Hematopoietic multipotent progenitor cell treated with erythropoietin and hydrocortisone succinate and interleukin-3 and kit ligand, for 6 days (in vitro differentiated cells): ENCODE results near the gene KRTAP10-3.

Experiments used
- DNase-seq: peaks from one replicate; pipeline ENCODE4 v3.0.0-alpha.2; 2015

The KRTAP10-3 gene

DNA sequence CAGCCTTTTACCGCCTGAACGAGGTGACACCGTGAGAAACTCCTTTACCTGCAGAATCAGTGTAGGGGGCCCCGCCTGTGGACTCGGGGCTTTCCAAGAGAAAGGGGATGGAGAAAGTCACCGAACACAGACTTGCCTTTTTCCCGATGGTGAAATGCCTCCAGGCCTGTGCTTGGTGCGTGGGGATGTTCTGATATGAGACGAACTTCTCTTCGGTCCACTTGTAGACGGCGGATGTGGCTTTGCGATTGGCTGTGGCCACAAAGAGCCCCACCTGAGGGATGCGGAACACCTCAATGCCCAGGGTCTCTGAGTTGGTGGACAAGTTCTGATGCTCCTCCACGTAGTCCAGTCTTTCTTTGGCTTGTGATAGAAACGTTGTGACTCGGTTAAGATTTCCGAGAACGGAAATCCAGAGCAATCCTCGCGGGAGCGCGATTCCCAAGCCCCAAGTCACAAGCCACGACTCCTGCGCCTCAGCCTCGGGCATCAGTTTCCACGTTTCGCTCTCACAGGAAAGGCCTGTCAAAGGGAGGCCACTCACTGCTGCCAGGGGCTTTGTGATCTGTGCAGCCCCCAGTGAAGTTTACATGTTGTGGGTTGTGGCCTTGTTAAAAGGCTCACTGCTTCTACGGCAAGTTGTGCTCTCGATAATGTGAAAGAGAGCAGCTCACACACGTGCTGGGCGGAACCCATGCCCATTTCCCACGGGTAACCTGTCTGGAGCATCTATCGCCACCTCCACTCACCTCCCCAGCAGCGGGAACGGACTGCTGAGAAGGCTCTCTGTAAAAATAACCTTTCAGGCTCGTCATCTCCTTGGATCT, 31.2 kb downstream of the KRTAP10-3 start:
- DNase-seq, result no peak

- no peak for DNase-seq
These were observed 32.2 kb downstream of the KRTAP10-3 start for GRCh38 chr21:44526096-44526997.

DNA sequence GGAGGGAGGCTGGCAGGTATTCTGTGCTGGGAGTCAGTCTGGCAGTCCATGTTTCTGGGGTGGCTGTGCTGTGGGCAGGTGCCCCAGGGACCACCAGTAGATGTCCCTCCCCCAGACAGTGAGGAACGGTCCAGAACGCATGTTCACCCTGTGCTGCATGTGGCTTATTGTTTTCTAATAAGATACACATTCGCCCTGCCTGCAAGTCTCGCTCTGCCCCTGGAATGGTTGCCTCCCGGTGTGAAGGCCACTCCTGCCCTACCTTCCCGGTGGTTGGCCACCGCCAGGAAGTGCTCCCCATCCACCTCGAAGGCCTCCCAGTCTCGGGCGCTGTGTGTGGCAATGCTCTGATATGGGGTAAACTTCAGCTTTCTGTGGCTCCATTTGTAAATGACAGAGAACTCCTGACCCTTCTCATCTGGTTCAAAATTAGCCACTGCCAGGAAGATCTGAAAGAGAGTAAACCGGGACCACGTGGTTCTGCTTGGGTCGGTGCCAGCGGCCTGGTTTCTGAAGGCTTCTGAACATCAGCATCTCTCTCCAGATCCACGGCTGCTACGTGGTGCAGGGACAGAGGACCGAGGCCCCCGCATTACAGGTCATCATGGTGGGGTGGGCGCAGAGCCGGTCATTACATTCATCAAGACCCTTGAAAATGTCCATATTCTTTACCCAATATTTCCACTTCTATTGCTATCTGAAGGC, 33.1 kb downstream of the KRTAP10-3 start:
- no peak for DNase-seq

DNA sequence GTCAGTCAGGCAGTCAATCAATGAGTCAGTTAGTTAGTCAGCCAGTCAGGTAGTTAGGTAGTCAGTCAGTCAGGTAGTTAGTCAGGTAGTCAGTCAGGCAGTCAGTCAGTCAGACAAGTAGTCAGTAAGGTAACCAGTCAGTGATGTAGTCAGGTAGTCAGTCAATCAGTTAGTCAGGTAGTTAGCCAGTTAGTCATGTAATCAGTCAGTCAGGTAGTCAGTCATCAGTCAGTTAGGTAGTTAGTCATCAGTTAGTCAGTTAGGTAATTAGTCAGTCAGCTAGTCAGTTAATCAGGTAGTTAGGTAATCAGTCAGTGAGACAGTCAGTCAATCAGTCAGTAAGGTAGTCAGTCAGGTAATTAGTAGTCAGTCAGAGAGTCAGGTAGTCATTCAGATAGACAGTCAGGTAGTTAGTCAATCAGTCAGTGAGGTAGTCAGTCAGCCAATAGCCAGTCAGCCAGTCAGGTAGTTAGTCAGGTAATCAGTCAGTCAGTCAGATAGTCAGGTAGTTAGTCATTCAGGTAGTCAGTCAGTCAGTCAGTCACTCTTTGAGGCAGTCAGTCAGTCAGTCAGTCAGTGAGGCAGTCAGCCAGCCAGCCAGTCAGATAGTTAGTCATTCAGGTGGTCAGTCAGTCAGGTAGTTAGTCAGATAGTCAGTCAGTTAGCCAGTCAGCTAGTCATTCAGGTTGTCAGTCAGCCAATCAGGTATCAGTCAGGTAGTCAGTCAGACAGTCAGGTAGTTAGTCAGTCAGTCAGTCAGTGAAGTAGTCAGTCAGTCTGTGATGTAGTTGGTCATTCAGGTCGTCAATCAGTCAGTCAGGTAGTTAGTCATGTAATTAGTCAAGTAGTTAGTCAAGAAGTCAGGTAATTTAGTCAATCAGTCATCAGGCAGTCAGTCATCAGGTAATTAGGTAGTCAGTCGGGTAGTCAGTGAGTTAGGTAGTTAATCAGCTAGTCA, 33.9 kb downstream of the KRTAP10-3 start:
- no peak for DNase-seq

DNA sequence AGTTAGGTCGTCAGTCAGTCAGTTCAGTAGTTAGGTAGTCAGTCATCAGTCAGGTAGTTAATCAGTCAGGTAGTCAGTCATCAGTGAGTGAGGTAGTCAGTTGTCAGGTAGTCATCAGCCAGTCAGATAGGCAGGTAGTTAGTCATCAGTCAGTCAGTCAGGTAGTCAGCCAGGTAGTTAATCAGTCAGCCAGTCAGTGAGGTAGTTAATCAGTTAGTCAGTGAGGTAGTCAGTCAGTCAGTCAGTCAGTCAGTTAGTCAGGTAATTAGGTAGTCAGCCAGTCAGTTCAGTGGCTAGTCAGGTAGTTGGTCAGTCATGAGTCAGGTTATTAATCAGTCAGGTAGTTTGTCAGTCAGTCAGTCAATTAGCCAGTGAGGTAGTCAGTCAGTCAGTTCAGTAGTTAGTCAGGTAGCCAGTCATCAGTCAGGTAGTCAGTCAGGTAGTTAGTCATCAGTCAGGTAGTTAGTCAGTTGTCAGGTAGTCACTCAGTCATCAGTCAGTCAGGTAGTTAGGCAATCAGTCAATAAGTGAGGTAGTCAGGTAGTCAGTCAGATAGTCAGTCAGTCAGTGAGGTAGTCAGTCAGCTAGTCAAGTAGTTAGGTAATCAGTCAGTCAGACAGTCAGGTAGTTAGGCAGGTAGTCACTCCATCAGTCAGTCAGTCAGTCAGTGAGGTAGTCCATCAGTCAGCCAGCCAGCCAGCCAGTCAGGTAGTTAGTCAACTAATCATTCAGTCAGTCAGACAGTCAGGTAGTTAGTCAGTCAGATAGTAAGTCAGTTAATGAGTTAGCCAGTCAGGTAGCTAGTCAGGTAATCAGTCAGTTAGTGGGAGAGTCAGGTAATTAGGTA, 34.8 kb downstream of the KRTAP10-3 start:
- no peak for DNase-seq

DNA sequence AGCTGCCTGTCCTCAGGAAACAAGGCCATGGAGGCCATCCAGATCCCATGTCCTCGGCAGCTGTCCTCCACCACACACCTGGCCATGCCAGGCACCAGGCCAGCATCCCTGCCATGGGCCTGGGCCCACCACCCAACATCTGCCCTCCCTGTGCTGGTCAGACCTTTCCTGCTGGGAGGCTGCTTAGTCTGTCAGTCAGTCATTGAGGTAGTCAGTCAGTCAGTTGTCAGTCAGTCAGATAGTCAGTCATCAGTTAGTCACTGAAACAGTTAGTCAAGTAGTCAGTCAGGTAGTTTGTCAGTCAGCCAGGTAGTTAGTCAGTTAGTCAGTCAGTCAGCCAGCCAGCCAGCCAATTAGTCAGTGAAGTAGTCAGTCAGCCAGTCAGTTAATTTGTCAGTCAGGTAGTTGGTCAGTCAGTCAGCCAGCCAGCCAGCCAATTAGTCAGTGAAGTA, 35.8 kb downstream of the KRTAP10-3 start:
- no peak for DNase-seq

DNA sequence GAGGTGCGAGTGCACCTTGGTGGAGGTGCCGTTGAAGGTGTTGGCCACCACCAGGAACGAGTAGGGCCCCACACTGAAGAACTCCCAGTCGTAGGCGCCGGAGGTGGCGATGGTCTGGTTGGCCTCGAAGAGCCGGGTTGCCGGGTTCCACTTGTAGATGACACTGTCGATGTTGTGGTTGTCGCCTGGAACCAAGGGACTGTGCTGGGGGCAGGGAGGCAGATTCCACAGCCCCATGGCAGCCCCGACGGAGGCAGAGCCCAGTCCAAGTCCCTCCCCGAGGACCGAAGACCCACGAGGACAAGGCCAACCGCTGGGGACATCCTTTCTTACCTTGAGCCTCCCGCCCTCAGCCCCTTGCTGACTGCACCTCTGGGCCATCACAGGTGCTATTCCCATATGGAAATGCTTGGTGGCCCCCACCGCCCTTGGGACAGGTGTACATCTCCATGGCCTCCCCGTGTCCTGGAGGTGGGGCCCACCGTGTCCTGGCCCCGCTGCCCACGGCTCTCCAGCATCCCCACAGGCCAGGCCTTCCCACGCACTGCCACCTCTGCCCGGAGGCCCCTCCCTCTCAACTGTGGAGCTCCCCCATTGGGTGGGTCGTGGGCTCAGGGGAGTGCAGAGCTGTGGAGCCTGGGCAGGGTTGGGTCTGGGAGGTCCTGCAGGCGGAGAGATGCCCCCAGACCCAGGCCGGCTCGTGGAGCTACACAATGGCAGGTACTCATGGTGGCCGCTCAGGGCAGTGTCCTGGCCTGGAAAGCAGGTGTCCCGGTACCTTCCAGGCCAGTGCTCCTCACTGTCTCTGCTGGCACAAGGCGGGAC, 36.5 kb downstream of the KRTAP10-3 start:
- DNase-seq, result no peak

DNA sequence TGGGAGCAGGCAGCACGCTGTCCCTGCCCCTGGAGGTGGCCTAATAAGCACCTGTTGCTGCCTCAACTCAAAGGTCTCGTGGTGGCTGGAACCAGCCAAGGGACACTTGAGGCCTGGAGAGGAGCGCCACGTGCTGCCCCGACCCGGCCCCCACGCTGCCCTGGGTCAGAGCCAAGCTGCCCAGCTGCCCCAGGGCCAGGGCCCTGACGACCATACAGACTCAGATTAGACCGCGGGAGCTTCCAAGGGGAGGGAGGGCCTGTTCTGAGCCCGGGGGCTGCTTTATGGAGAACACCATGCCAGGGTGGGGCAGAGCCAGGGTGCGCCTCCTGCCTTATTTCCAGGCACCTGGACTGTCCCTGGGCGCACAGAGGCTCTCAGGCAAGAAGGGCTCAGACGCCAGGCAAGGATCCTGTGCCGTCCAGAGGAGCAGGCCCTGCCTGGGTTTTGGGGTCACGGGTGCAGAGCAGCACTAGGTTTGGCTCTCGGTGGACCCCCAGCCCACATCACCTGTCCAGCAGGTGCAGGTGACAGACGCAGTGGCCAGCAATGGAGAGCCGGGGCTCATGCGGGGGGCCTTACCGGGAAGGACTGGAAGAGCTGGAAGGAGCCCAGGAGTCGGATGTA, 37.2 kb downstream of the KRTAP10-3 start:
- DNase-seq, result no peak

- DNase-seq, result no peak
These were observed 38.0 kb downstream of the KRTAP10-3 start for GRCh38 chr21:44520326-44521300.

DNA sequence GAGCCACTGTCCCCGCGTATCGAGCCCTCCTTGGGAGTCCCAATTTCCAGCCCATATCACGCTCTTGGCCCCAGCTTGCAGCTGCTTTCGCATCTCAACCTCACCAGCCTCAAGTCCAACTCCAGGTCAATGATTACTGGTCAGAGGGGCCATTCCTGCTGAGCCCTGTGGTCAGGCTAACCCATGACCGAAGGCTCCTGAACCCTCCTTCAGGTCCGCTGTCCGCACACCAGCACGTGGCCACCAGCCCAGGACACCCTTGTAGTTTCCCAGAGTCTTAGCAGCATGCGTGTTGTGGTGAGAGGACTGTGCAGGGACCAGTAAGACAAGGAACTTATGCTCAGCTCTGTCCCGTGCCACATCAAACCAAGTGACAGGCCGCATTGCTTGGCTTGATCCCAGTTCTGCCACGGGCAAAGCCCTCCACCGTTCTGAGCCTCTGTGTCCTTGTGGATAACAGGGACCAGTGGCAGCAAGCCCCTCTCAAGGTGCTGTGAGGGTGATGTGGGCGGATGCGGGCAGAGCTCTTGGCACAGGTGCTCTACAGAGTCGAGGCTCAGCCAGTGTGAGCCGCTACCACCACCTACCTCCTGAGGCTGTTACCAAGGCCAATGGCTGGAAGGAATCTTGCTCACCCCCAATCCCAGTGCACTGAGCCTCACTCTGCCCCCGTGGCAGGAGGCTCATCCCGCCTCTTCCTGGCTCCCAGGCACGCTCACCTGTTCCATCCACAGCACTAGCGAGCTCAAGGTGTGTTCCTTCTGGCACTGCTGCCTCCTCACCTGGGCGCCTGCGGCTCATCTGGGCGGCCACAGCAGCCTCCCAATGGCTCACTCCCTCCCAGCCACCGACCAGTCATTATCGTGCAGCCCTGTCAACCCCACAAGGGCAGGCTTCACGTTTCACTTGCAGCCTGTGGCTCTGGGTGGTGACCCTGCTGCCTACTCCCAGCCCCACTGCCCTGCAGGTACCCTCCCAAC, 39.0 kb downstream of the KRTAP10-3 start:
- no peak for DNase-seq

GRCh38 chr21:44518686-44519085, 39.9 kb downstream of the KRTAP10-3 start:
- no peak for DNase-seq

DNA sequence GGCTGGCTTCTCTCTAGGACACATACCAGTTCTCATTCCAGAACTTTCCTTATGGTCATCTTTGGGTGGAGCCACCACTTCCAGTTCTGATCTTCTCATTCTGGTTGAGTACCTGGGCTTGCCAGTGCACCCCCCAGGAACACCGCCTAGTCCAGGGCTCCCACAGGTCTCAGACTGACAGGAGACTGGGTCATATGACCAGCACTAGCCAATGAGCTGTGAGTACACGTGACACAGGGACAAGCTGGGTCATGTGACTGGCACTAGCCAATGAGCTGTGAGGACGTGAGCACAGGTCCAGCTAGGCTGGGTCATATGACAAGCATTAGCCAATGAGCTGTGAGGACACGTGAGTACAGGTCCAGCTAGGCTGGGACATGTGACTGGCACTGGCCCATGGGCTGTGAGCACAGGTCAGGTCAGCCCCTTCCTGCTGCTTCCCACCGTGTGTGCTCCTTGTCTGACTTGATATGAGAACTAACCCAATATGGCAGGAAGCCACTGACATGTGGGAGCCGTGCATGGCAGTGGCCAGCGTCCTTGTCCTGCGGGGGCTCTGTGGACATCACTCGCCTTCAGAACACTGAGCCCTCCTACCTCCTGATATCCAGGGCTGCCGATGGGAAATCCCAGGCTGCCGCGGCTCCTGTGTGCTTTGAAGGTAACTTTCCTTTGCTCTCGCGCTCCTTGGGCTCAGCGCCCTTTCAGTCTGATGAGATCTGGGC, 41.3 kb downstream of the KRTAP10-3 start:
- DNase-seq, result peak; percentile 10

GRCh38 chr21:44516828-44517174, 41.8 kb downstream of the KRTAP10-3 start:
- DNase-seq, result no peak

DNA sequence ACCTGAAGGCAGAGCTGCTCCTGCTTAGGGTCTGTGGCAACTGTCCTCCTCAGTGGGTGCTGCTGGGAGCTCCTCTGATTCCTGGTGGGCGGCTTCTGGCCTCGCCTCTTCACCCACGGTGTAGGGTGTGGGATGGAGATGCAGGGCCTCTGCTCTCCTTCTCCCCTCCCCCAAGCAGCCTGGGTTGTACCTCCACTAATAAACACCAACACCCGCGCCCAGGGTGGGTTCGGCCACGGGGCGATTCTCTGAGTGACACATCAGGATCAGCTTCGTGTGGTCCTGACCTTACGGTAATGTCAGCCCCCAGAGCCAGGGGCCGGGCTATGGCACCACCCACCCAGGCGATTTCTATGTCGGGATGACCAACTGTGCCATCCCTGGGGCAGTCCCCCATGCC, 42.3 kb downstream of the KRTAP10-3 start:
- no peak for DNase-seq

DNA sequence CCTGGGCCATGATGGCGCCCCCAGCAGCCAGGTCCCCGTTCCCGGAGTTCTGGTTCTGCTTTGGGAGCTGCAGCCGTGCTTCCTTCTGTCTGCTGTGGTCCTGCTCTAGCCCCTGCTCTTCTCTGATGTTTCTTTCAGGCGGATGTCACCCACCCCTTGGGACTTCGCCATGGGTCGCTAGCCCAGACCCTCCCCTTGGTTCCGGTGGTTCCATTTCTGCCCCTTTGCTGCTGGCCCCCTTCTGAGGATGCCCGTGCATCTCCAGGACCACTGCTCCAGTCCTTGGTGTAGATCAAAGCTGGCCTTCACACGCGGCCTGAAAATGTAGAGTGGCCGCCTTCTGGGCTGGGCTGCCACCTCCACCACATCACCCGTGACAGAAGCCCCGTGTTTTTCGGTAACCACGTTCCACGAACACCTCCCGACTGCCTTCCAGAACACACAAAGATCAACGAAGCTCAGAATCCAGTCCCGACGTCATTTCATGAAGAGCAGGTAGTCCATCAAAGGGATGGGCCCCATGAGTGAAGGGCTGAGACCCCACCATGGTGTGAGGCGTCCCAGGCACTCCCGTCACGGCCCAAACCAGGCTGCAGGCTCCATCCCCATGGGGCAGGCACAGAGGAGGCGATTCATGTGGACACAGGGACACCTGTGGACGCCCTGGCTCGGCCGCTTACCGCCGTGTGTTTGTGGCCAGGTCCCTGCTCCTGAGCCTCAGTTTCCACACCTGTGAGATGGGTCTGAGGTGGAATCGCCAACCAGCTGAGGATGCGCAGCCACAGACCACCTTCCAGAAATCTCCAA, 43.0 kb downstream of the KRTAP10-3 start:
- DNase-seq, result no peak
